ENCODE data around the gene PANK3. TPM values are rescaled to one million over a fixed set of nuclear protein-coding genes. Genes with fewer than 3 reads are reported as not detected.
A peak's percentile ranks its signal among the peaks of the same experiment; 100 is the strongest.

Gene PANK3
- total and polyA plus RNA-seq, 9 of the 15 experiments (the other 6 are each of a cell fraction or from before 2014, with no cell fraction given), result 5.9 to 50.4 (median 29.7) TPM

DNA sequence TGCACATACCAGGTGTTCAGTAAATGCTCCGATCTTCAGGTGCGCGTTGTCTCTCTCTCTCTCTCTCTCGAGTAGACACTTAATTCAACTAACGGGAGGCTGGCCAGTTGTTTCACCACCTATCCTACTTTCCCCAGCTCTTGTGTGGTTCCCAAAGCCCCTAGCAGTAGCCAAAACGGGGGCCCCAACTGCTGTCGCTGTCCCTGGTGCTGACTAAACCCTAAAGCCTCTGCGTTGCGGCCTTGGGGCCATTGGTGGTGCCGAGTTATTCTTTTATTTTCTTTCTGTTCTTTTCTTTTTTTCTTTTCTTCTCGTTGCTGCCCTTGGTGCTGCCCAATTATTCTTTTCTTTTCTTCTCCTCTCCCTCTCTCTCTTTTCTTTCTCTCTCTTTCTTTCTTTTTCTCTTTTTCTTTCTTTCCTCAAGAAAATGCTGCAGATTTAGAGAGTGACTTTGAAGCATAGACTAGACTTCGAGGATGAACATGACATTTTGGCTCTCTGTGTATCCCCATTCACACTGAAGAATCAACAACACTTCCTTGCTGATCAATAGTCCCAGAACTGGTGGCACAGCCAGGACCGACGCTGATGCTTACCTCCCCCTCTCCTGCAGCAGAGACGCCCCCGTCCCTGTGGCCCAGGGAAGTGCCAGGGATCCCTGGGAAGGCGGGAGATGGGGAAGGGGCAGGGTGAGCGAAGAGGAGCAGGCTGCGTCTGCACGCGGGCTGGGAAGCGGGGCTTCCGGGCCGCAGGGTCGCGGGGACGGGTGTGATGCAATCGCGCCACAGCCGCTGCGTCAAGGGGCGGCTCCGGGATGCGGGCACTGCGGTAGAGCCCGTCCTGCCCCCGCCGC lies 50.4 kb downstream of the PANK3 start, which contains the start of gene FBLL1 (continued):
- TF ChIP-seq, protein P1, sequence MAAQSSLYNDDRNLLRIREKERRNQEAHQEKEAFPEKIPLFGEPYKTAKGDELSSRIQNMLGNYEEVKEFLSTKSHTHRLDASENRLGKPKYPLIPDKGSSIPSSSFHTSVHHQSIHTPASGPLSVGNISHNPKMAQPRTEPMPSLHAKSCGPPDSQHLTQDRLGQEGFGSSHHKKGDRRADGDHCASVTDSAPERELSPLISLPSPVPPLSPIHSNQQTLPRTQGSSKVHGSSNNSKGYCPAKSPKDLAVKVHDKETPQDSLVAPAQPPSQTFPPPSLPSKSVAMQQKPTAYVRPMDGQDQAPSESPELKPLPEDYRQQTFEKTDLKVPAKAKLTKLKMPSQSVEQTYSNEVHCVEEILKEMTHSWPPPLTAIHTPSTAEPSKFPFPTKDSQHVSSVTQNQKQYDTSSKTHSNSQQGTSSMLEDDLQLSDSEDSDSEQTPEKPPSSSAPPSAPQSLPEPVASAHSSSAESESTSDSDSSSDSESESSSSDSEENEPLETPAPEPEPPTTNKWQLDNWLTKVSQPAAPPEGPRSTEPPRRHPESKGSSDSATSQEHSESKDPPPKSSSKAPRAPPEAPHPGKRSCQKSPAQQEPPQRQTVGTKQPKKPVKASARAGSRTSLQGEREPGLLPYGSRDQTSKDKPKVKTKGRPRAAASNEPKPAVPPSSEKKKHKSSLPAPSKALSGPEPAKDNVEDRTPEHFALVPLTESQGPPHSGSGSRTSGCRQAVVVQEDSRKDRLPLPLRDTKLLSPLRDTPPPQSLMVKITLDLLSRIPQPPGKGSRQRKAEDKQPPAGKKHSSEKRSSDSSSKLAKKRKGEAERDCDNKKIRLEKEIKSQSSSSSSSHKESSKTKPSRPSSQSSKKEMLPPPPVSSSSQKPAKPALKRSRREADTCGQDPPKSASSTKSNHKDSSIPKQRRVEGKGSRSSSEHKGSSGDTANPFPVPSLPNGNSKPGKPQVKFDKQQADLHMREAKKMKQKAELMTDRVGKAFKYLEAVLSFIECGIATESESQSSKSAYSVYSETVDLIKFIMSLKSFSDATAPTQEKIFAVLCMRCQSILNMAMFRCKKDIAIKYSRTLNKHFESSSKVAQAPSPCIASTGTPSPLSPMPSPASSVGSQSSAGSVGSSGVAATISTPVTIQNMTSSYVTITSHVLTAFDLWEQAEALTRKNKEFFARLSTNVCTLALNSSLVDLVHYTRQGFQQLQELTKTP (IDR thresholded peaks at IDR 0.05; ENCODE audit: low read depth in 1 of 2, partially characterized antibody in 2 of 2), result peak in 1 of 2 experiments; percentile 71
- TF ChIP-seq, protein P2, sequence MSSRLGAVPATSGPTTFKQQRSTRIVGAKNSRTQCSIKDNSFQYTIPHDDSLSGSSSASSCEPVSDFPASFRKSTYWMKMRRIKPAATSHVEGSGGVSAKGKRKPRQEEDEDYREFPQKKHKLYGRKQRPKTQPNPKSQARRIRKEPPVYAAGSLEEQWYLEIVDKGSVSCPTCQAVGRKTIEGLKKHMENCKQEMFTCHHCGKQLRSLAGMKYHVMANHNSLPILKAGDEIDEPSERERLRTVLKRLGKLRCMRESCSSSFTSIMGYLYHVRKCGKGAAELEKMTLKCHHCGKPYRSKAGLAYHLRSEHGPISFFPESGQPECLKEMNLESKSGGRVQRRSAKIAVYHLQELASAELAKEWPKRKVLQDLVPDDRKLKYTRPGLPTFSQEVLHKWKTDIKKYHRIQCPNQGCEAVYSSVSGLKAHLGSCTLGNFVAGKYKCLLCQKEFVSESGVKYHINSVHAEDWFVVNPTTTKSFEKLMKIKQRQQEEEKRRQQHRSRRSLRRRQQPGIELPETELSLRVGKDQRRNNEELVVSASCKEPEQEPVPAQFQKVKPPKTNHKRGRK (tag; IDR thresholded peaks at IDR 0.05), result peak; percentile 68
- TF ChIP-seq POLR2G (IDR thresholded peaks at IDR 0.05; ENCODE audit: low read depth, low read length), result no peak
- TF ChIP-seq ZNF436 (CRISPR knock-in tag; IDR thresholded peaks at IDR 0.05), result no peak
- TF ChIP-seq, protein P3, sequence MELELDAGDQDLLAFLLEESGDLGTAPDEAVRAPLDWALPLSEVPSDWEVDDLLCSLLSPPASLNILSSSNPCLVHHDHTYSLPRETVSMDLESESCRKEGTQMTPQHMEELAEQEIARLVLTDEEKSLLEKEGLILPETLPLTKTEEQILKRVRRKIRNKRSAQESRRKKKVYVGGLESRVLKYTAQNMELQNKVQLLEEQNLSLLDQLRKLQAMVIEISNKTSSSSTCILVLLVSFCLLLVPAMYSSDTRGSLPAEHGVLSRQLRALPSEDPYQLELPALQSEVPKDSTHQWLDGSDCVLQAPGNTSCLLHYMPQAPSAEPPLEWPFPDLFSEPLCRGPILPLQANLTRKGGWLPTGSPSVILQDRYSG (tag; conservative IDR thresholded peaks at IDR 0.05; ENCODE audit: low read depth), result 0 out of 2 replicates have a peak, but pooled peaks have one; percentile 37
- TF ChIP-seq, protein P4, sequence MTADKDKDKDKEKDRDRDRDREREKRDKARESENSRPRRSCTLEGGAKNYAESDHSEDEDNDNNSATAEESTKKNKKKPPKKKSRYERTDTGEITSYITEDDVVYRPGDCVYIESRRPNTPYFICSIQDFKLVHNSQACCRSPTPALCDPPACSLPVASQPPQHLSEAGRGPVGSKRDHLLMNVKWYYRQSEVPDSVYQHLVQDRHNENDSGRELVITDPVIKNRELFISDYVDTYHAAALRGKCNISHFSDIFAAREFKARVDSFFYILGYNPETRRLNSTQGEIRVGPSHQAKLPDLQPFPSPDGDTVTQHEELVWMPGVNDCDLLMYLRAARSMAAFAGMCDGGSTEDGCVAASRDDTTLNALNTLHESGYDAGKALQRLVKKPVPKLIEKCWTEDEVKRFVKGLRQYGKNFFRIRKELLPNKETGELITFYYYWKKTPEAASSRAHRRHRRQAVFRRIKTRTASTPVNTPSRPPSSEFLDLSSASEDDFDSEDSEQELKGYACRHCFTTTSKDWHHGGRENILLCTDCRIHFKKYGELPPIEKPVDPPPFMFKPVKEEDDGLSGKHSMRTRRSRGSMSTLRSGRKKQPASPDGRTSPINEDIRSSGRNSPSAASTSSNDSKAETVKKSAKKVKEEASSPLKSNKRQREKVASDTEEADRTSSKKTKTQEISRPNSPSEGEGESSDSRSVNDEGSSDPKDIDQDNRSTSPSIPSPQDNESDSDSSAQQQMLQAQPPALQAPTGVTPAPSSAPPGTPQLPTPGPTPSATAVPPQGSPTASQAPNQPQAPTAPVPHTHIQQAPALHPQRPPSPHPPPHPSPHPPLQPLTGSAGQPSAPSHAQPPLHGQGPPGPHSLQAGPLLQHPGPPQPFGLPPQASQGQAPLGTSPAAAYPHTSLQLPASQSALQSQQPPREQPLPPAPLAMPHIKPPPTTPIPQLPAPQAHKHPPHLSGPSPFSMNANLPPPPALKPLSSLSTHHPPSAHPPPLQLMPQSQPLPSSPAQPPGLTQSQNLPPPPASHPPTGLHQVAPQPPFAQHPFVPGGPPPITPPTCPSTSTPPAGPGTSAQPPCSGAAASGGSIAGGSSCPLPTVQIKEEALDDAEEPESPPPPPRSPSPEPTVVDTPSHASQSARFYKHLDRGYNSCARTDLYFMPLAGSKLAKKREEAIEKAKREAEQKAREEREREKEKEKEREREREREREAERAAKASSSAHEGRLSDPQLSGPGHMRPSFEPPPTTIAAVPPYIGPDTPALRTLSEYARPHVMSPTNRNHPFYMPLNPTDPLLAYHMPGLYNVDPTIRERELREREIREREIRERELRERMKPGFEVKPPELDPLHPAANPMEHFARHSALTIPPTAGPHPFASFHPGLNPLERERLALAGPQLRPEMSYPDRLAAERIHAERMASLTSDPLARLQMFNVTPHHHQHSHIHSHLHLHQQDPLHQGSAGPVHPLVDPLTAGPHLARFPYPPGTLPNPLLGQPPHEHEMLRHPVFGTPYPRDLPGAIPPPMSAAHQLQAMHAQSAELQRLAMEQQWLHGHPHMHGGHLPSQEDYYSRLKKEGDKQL (CRISPR knock-in tag; IDR thresholded peaks at IDR 0.05; ENCODE audit: borderline replicate concordance), result no peak
- TF ChIP-seq, protein P5, sequence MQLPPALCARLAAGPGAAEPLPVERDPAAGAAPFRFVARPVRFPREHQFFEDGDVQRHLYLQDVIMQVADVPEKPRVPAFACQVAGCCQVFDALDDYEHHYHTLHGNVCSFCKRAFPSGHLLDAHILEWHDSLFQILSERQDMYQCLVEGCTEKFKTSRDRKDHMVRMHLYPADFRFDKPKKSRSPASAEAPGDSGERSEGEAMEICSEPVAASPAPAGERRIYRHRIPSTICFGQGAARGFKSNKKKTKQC (CRISPR knock-in tag; IDR thresholded peaks at IDR 0.05), result peak; percentile 75; the same call in 1 of the 2 replicates

All from K562 (cell line).